Thoracic aorta (tissue), 2 donors: Measurements from ENCODE around the gene ARHGAP24. TPM values are rescaled to one million over a fixed set of nuclear protein-coding genes. Genes with fewer than 3 reads are reported as not detected.

Experiments used
- ATAC-seq: fragments of 150-250 bp; one replicate; pipeline ENCODE4 v1.8.0; 2017; ENCODE audit warnings: low read depth; ENCODE audit not compliant: insufficient number of reproducible peaks, low FRiP score
- DNase-seq: peaks from one replicate; pipeline ENCODE4 v3.0.0-alpha.2; 2020; ENCODE audit warnings: low spot score
- H3K27ac ChIP-seq, 2 donors: fragments of 200-600 bp; sonication (generic); 1 replicate in 1 of 2; 2 replicates in 1 of 2; pipeline ENCODE4 v1.5.1; 2016; ENCODE audit warnings: mild to moderate bottlenecking in 2 of 2, moderate library complexity in 2 of 2
- H3K27me3 ChIP-seq: fragments of 200-600 bp; sonication (generic); replicated peaks from 2 replicates; pipeline ENCODE4 v1.6.0; 2016; ENCODE audit warnings: mild to moderate bottlenecking; ENCODE audit not compliant: insufficient read depth
- H3K36me3 ChIP-seq: fragments of 200-600 bp; sonication (generic); one replicate; pipeline ENCODE4 v1.5.1; 2016
- H3K4me1 ChIP-seq, 2 donors: fragments of 200-600 bp; sonication (generic); 1 replicate in 1 of 2; 2 replicates in 1 of 2; pipeline versions ENCODE4 v1.5.1 to v1.6.0; 2016; ENCODE audit warnings: low read depth in 2 of 2, mild to moderate bottlenecking in 1 of 2; ENCODE audit not compliant: control insufficient read depth in 1 of 2
- H3K4me3 ChIP-seq: fragments of 200-600 bp; sonication (generic); 2 replicates; pipeline ENCODE4 v1.5.1; 2016; ENCODE audit warnings: mild to moderate bottlenecking
- H3K9me3 ChIP-seq: fragments of 200-600 bp; sonication (generic); 2 replicates; pipeline ENCODE4 v1.5.1; 2016
- CTCF ChIP-seq: fragments of 200-600 bp; sonication (generic); IDR thresholded peaks from one replicate; pipeline ENCODE4 v1.5.1; 2019; ENCODE audit warnings: antibody characterized with exemption
- total RNA-seq, 2 donors: library from RNA; depleted of rRNA; stranded (reverse); fragments of >200 nt; gene quantifications; one replicate each; pipeline versions ENCODE4 v1.1.0 to v1.2.3, GENCODE V29; 2016

The ARHGAP24 gene
- total RNA-seq, 2 donors from 2014 or later: 30.1 to 43.6 TPM

GRCh38 chr4:85870298-85871083 is 395.5 kb downstream of the ARHGAP24 start:
- Histone ChIP-seq H3K4me1 (peaks cover 19 to 41% of the 10 kb centered on the region in 2 donors), H3K36me3 (no peaks in the 10 kb centered on the region), H3K4me3 (no peak overlapping the region), H3K9me3 (no peaks in the 10 kb centered on the region), H3K27me3 (no peaks in the 10 kb centered on the region), H3K27ac (no peak overlapping the region)
- DNase-seq (no peak), ATAC-seq (no peak)
- no peak for TF ChIP-seq CTCF

GRCh38 chr4:85873566-85873965 is 398.6 kb downstream of the ARHGAP24 start:
- no peak for ATAC-seq

GRCh38 chr4:85879518-85879917 is 404.6 kb downstream of the ARHGAP24 start:
- TF ChIP-seq CTCF: no peak
- Histone ChIP-seq H3K9me3 (no peaks in the 10 kb centered on the region), H3K4me1 (no peaks in the 10 kb centered on the region), H3K4me3 (no peak overlapping the region), H3K27me3 (no peaks in the 10 kb centered on the region), H3K36me3 (no peaks in the 10 kb centered on the region), H3K27ac (no peak overlapping the region)
- DNase-seq (no peak), ATAC-seq (no peak)

More at GRCh38 chr4:85873566-85873965, 398.6 kb downstream of the ARHGAP24 start:
- Histone ChIP-seq H3K4me1 (peaks cover 0 to 15% of the 10 kb centered on the region in 2 donors), H3K27ac (no peak overlapping the region), H3K27me3 (no peaks in the 10 kb centered on the region), H3K4me3 (no peak overlapping the region), H3K9me3 (no peaks in the 10 kb centered on the region), H3K36me3 (no peaks in the 10 kb centered on the region)
- no peak for TF ChIP-seq CTCF
- no peak for DNase-seq

- ATAC-seq (no peak), DNase-seq (no peak)
- Histone ChIP-seq H3K27ac (no peak overlapping the region), H3K36me3 (no peaks in the 10 kb centered on the region), H3K27me3 (no peaks in the 10 kb centered on the region), H3K9me3 (no peaks in the 10 kb centered on the region), H3K4me3 (no peak overlapping the region), H3K4me1 (no peaks in the 10 kb centered on the region)
- TF ChIP-seq CTCF: no peak
Measured at GRCh38 chr4:85883180-85883579, 408.2 kb downstream of the ARHGAP24 start.

- no peak for ATAC-seq
- Histone ChIP-seq H3K4me3 (no peak overlapping the region), H3K9me3 (no peaks in the 10 kb centered on the region), H3K4me1 (no peaks in the 10 kb centered on the region), H3K27ac (no peak overlapping the region), H3K36me3 (no peaks in the 10 kb centered on the region), H3K27me3 (no peaks in the 10 kb centered on the region)
- no peak for TF ChIP-seq CTCF
- DNase-seq: no peak
Measured at GRCh38 chr4:85884251-85884650, 409.3 kb downstream of the ARHGAP24 start.
